Stimulated activated CD4-positive, alpha-beta T cell treated with anti-CD3 and anti-CD28 coated beads, Interleukin-1b, Interleukin-23, amount 100 ng/mL, for 4 hours (primary cell): ENCODE results near the gene MTUS2.
A peak's percentile ranks its signal among the peaks of the same experiment; 100 is the strongest.

ENCODE experiments used
- DNase-seq, 2 donors: peaks; one replicate each; pipeline ENCODE4 v3.0.0-alpha.2; 2020; ENCODE audit warnings: low read depth in 2 of 2

The MTUS2 gene

DNA sequence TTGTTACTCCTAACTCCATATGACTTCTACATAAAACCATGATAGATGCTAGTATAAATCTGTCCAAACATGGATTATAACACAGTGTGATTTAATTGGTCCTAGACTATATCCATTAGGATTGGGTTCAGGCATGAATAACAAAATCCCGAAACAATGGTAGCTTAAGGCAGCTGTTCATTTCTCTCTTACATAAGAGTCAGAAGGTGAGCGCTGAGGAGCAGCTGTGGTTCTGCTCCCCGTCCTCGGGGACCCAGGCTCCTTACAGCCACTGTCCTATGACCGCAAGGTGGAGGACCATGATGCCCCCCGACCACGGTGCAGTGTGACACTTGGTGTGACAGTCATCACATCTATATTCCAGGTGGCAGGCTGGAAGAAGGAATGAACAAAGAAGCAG lies 629.6 kb downstream of the MTUS2 start:
- no peak for DNase-seq

- DNase-seq: no peak
Observed at GRCh38 chr13:29451976-29452375, 631.8 kb downstream of the MTUS2 start.

DNA sequence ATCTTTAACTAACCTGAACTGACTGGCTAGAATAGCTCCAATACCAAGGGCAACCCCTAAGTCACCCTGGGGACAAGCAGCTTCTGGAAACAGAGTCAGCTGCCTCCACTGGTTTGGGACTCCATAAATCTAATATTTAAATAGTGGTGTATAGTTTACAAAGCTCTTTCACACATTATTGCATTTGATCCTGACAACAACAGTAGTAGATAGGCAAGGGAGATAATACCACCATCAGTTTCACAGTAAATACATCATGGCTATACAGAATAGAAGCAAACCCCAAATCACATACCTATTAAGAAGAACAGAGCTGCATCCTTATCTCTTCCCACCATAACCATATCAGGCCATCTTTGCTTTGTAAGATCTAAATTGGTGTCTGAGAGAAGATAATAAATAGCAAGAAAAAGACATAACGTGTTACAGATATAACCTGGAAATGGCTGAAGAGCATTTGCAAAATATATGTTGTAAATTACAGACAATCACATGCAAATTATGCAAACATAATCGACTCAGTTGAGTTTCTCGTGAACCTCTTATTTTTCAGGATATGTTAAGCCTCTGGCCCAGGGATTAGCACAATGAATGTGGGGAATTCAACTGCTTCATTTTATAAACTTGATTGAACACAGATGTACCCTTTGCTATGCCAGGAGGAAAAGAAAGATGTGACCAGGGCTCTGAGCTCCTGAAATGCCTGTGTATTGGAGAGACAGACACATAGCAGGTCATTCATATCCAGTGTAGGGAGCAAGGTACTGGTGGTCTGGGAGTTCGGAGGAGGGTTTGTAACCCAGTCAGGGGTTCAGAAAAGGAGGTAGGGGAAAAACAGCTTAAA lies 632.9 kb downstream of the MTUS2 start:
- no peak for DNase-seq

DNA sequence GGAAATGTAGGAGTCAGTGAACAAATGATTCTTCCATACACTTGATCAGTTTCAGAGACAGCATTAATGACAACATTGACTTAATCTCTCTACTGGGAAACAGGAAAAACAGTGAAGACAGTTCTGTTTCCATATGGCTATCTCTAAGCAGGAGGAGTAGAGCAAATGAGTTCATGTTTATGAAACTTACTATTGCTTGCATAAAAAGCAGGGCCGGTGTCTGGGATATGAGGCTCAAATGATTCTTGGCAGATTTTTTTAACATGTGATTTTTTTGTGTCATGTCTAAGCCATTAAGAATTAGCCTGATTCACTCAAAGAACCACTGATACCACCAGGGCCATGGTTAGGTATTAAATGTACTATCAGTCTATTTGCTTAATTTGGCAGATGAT lies 633.5 kb downstream of the MTUS2 start:
- no peak for DNase-seq

GRCh38 chr13:29454931-29455481 lies 634.9 kb downstream of the MTUS2 start:
- no peak for DNase-seq

GRCh38 chr13:29456419-29456818 lies 636.3 kb downstream of the MTUS2 start:
- DNase-seq: no peak

GRCh38 chr13:29457299-29457698 lies 637.2 kb downstream of the MTUS2 start:
- DNase-seq: no peak

- no peak for DNase-seq
Observed at GRCh38 chr13:29458419-29458818, 638.3 kb downstream of the MTUS2 start.

DNA sequence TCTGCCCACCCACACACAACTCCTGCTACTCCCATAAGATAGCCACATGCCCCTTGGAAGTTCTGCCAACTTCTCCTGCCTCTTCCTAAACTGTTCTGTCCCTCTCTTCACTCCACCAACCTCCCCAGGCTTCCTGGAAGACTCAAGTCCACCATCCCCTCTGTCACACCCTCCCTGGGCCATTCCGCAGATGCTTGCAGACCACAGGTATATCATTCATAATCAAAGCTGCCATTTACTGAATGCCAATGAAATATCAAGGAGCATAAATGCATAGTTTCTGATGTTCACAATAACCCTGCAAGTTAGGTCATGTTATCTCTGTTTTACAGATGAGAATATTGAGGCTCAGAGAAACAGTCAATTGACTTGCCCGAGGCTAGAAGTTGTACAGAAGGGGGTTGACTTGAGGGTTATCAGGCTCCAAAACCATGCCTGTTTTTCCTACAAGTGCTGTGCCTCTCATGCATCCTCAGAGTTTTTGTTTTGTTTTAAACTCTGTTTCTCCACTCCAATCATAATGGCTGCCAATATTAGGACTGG lies 639.7 kb downstream of the MTUS2 start:
- DNase-seq: no peak

DNA sequence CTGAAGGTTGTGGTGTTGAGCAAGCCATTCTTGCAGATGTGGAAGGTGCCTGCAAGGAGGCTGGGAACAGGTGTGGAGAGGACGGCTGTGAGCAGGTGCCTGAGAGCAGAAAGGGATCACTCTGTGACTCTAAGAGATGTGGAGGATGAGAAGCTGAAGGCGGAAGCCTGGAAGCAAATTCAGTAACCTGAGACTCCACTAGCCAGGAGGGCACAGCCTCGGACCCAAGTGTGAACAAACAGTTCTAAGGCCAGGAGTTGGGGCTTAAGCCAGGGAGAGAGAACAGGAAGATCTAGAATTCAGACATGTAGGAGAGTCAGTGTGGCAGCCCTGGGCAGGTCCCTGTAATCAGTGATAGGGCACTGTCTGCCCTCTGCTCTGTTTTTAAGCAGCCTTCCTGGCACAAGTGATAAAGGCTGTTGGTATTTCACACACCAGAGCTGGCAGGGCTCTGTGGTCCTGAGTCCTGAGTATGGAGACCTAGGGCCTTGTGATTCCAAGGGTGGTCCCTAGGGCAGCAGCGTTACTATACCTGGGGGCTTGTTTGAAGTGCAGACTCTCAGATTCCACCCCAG lies 644.1 kb downstream of the MTUS2 start:
- no peak for DNase-seq

GRCh38 chr13:29465741-29466293 lies 645.7 kb downstream of the MTUS2 start:
- no peak for DNase-seq

DNA sequence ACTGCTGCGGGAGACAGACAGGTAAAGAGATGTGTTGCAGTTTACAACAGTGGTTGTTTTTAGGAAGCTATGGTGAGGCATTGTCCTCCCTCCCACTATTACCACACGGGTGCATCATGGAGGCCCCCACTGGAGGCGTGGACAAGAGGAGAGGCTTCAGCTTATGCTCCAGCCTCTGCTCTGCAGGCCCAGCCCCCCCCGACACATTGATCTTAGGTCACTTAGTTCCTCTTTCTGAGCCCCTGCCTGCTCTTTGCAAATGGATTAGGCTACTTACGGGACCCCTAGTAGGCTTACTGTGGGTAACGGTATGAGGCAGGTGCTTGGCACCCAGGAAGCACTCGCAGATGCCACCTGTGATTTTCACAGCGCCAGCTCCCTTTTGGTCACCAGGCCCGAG lies 651.4 kb downstream of the MTUS2 start:
- DNase-seq: no peak

DNA sequence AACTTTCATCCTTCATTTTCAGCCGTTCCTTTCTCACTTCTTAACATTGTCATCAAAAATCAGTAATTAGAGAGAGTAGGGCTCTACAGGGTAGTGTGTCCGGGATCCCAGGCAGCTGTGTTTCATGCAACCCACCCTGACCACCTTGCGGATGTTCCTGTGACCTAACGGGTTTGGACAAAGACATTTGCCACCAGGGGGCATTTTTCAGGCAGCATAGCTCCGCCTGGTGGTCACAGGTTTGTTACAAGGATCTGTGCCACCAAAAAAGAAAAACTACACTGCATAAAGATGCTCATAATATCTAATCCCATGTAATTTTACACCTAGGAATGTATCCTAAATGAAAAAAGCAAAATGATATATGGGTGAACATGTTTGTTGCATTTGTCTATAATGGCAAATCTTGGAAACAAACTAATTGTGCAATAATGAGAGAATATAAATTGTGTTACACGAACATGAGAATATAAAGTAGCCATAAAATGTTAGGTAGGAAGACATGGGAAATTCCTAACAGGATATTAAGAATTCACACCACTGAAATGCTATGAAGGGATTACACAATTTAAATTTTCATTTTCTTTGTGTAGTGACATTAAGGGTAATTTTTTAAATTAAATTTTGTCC lies 652.3 kb downstream of the MTUS2 start:
- DNase-seq: peak; percentile 21 to 23

GRCh38 chr13:29473166-29473565 lies 653.0 kb downstream of the MTUS2 start:
- no peak for DNase-seq

- no peak for DNase-seq
Observed at GRCh38 chr13:29474991-29475390, 654.9 kb downstream of the MTUS2 start.

DNA sequence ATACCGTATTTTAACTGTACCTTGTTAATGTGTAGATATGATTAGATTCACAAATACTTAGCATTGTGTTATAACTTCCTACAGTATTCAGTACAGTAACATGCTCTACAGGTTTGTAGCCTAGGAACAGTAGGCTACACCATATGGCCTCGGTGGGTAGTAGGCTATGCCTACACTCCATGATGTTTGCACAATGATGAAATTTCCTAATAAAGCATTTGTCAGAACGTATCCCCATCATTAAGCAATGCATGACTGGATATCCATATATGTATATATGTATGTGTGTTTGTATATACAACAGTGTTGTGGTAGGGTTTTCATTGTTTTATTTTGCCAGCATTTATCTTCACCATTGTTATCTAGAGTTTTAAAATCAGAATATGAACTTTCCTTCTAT lies 655.9 kb downstream of the MTUS2 start:
- DNase-seq: no peak

DNA sequence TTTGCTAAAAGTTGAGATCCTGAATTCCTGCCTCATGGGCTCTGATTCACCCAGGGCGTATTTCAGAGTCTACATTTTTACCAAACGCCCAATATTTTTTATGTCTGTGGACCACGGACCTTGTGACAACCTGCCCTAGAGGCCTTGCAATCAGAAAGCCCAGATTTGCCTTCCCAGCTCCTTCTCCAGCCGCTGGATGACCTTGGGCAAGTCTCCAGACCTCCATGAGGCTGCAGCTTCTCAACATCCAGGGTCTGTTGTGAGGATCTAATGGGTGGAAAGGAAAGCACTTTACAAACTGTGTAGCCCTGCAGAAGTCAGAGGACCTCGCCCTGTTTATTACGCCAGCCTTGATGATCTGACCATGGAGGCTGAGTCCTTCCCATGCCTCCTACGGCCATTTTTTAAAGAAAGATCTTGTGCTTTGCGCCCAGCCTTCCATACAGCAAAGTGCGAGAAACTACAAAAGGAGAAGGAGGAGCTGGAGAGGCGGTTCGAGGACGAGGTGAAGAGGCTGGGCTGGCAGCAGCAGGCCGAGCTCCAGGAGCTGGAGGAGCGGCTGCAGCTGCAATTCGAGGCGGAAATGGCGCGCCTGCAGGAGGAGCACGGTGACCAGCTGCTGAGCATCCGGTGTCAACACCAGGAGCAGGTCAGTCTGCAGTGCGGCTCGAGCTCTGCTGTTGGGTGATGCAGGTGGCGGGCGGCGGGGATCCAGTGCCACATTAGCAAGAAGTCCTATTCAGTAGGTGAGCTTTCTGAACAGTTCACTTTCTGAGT lies 659.8 kb downstream of the MTUS2 start:
- no peak for DNase-seq

DNA sequence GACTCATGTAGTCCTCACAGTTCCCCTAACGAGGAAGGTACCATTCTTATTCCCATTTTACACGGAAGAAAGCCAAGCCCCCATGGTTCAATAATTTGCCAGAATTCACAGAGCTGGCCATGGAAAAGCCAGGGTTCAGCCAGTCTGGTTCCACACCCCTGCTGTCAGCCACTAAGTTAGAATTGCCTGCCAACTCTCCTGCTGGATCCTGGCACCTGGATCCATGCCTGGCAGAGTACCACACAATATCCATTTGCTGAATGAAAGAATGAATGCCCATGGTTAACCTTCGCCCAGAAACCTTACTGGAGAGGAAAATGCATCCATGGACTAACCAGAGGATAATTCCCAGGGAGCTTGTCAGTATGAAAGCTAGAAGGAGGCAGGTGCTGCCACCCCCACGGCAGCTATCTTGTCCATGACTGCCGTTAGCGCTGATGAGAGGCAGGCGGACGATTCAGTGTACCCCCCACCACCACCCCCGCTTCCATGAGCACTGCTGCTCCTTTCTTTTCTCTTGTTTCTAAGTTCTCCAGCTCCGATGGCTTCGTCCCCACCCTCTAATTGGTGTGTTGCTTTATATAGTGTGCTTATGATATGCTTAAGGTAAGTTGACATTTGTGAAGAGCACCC lies 660.9 kb downstream of the MTUS2 start:
- DNase-seq: no peak

DNA sequence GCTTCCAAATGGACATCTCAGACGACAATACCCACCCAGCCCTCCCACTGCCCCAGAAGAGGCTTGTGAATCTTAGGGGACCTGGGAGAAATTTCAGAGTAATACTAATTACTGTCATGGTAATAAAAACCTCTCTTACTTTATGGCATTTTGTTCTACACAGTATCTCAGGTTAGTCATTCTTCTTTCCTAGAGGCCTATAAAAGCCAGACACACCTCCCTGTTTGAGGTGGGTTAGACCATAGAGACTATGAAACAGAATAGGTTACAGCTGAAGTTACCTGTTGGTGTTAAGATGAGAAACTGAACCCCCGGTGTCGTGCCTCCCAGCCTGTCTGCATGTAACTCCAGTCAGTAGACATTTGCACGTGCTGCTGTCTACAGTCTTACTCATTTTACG lies 661.5 kb downstream of the MTUS2 start:
- DNase-seq: no peak

- DNase-seq: no peak
Observed at GRCh38 chr13:29482504-29482903, 662.4 kb downstream of the MTUS2 start.

DNA sequence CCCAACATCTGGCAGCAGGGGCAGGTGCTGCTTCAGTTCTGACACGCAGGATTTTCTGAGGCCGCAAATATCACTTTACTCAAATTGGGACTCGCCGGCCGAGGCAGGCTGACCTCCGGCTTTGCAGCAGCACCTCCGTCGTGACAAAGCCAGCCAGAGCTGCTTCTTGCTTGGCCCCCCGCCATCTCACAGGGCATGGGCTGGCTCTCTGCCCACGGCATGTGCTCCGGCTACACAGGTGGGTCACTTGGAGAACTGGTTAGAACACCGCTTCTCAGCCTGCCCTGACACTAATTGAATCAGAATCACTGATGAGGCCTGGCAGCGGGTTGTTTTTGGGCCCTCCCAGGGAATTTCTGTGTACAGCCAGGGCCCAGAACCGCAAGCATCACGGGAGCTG lies 663.1 kb downstream of the MTUS2 start:
- DNase-seq: no peak
